ENCODE measurements around the gene WNK2. TPM values are rescaled to one million over a fixed set of nuclear protein-coding genes. Genes with fewer than 3 reads are reported as not detected.

WNK2 gene
- total and polyA plus RNA-seq, 2 of the 4 experiments (the other 2 are of a cell fraction), result not detected

GRCh38 chr9:93186215-93186945 is 2.4 kb downstream of the WNK2 start:
- dilution Hi-C loops (cut with HindIII; ENCODE audit: low sequenced_read_pairs, unreplicated experiment), result no loop called here

More at GRCh38 chr9:93186215-93186945, 2.4 kb downstream of the WNK2 start:
- Histone ChIP-seq H3K27me3 (ENCODE audit: control insufficient read depth, insufficient read depth, low read length) (peaks cover 68% of the 10 kb centered on the region), H3K27ac (ENCODE audit: insufficient read depth, low read length) (no peak overlapping the region), H2BK5ac (ENCODE audit: low read depth, low read length, poor library complexity, severe bottlenecking) (no peak overlapping the region), H3K9me3 (ENCODE audit: control insufficient read depth, insufficient read depth, low read length) (no peaks in the 10 kb centered on the region), H3K4ac (ENCODE audit: low read depth, low read length) (no peak overlapping the region), H3K9ac (ENCODE audit: low read depth, low read length) (no peak overlapping the region), H4K20me1 (ENCODE audit: insufficient read depth, low read length) (no peaks in the 10 kb centered on the region), H3K9me1 (ENCODE audit: insufficient read depth, low read length) (no peaks in the 10 kb centered on the region), H2BK15ac (ENCODE audit: low read depth, low read length) (no peak overlapping the region), H3K4me3 (ENCODE audit: insufficient read depth, low read depth, low read length) (no peak overlapping the region), H3K36me3 (ENCODE audit: control insufficient read depth, insufficient read depth, low read length) (no peaks in the 10 kb centered on the region), H2AK9ac (replicated peaks; ENCODE audit: low read depth, low read length, poor library complexity) (no peak overlapping the region), H2AFZ (replicated peaks; ENCODE audit: low read length, poor library complexity) (no peak overlapping the region), H4K8ac (ENCODE audit: low read depth in 2 of 2, low read length in 2 of 2) (no peak overlapping the region), H3K14ac (replicated peaks; ENCODE audit: low read depth, low read length) (no peak overlapping the region), H3K4me2 (ENCODE audit: low read depth, low read length) (no peak overlapping the region), H2BK20ac (ENCODE audit: low read depth, low read length) (no peak overlapping the region), H3K18ac (ENCODE audit: low read depth, low read length) (no peak overlapping the region), H2AK5ac (ENCODE audit: low read depth, low read length) (no peak overlapping the region), H2BK120ac (ENCODE audit: low read depth, low read length) (no peak overlapping the region), H4K5ac (ENCODE audit: low read depth, low read length) (no peak overlapping the region), H3K23ac (ENCODE audit: low read depth, low read length) (no peak overlapping the region), H3K56ac (ENCODE audit: extremely low read depth, insufficient read depth, low read length) (no peak overlapping the region), H3K79me1 (ENCODE audit: low read depth in 1 of 2, low read length in 2 of 2) (no peaks in the 10 kb centered on the region), H3K4me1 (ENCODE audit: control insufficient read depth, insufficient read depth, low read length) (no peaks in the 10 kb centered on the region), H4K91ac (ENCODE audit: insufficient read depth, low read depth, low read length) (no peak overlapping the region)
- ChIA-PET POLR2A (ENCODE audit: unreplicated experiment) (no interaction called here), CTCF (no interaction called here)
- in situ Hi-C loops (cut with MboI; ENCODE audit: low sequenced_read_pairs) (no loop called here), intact Hi-C loops (cut with micrococcal nuclease) (no loop called here)
- BruUV-seq (replicated peaks), result no TSS peak
- DNase-seq (no peak), ATAC-seq (ENCODE audit: low read depth) (no peak)
- WGBS, 2 experiments (ENCODE audit: extremely low coverage in 2 of 2, insufficient read length in 1 of 2), result 45% methylated on average over 3 of the region's 16 CpGs; no CpG with 5 or more reads in 1 of the 2 experiments
- TF ChIP-seq NFE2L2 (IDR thresholded peaks at IDR 0.05; ENCODE audit: low read depth, low read length) (no peak), RFX5 (IDR thresholded peaks at IDR 0.05; ENCODE audit: low read depth, low read length) (no peak), MXI1 (IDR thresholded peaks at IDR 0.05; ENCODE audit: borderline replicate concordance, low read depth, low read length) (no peak), RAD21 (IDR thresholded peaks at IDR 0.05; ENCODE audit: low read length) (no peak), MAZ (IDR thresholded peaks at IDR 0.05; ENCODE audit: borderline replicate concordance, low read depth, low read length) (no peak), SMC3 (IDR thresholded peaks at IDR 0.05; ENCODE audit: low read depth, low read length) (no peak), BHLHE40 (IDR thresholded peaks at IDR 0.05; ENCODE audit: low read depth, low read length) (no peak)
- TF ChIP-seq, protein P1, sequence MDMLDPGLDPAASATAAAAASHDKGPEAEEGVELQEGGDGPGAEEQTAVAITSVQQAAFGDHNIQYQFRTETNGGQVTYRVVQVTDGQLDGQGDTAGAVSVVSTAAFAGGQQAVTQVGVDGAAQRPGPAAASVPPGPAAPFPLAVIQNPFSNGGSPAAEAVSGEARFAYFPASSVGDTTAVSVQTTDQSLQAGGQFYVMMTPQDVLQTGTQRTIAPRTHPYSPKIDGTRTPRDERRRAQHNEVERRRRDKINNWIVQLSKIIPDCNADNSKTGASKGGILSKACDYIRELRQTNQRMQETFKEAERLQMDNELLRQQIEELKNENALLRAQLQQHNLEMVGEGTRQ (IDR thresholded peaks at IDR 0.05; ENCODE audit: low read depth, low read length), result no peak
- TF ChIP-seq, protein P2, sequence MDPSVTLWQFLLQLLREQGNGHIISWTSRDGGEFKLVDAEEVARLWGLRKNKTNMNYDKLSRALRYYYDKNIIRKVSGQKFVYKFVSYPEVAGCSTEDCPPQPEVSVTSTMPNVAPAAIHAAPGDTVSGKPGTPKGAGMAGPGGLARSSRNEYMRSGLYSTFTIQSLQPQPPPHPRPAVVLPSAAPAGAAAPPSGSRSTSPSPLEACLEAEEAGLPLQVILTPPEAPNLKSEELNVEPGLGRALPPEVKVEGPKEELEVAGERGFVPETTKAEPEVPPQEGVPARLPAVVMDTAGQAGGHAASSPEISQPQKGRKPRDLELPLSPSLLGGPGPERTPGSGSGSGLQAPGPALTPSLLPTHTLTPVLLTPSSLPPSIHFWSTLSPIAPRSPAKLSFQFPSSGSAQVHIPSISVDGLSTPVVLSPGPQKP (IDR thresholded peaks at IDR 0.05; ENCODE audit: borderline replicate concordance, low read depth, low read length), result no peak

All from IMR-90 (cell line).